HCT116 (cell line): ENCODE results near the gene NDUFS6. TPM values are rescaled to one million over a fixed set of nuclear protein-coding genes. Genes with fewer than 3 reads are reported as not detected.

Experiments
- ATAC-seq: fragments of 200-7000 bp; cut with Tn5 transposase; 2 replicates; pipeline ENCODE4 v1.9.1; 2020; ENCODE audit warnings: mild to moderate bottlenecking, moderate library complexity
- BruUV-seq: library from RNA; stranded (reverse); fragments of 400-500 nt; replicated peaks from 2 replicates; lab custom pipeline; 2021; lab: Mats Ljungman, UMichigan
- CTCF ChIA-PET: fragments of 300-600 bp; sonication (Branson Sonifier 250); formaldehyde crosslinking; loops from one replicate; lab custom pipeline; 2021; ENCODE audit warnings: antibody characterized with exemption; lab: Charles Lee
- POLR2A ChIA-PET: fragments of 300-600, 350-600 bp; sonication (Branson Sonifier 250); formaldehyde crosslinking; loops from one replicate; lab custom pipeline; 2021; ENCODE audit warnings: antibody characterized with exemption; lab: Charles Lee
- RAD21 ChIA-PET, 2 experiments: fragments of 300-600 bp; sonication (Branson Sonifier 250); formaldehyde crosslinking; loops; one replicate each; lab custom pipeline; 2023; ENCODE audit warnings: low total read pairs in 2 of 2; ENCODE audit not compliant: uncharacterized antibody in 2 of 2, unreplicated experiment in 2 of 2, low non-redundant PET in 1 of 2; lab: Charles Lee
- DNase-seq: peaks from one replicate; pipeline ENCODE4 v3.0.0-alpha.2; 2010; ENCODE audit warnings: low read depth, low spot score
- H2AFZ ChIP-seq: fragments of 200-600 bp; shearing (Covaris generic), sonication (generic); 2 replicates; pipeline ENCODE4 v1.6.1; 2017; ENCODE audit warnings: low read depth, mixed run types, mixed read lengths, antibody characterized with exemption, low read length; ENCODE audit not compliant: poor library complexity, severe bottlenecking
- H3K27ac ChIP-seq: 2 replicates; pipeline ENCODE4 v1.5.1; 2012; ENCODE audit warnings: low read depth, low read length
- H3K27me3 ChIP-seq: fragments of 200-600 bp; sonication (generic); 2 replicates; pipeline ENCODE4 v1.6.1; 2016; ENCODE audit warnings: mixed run types, low read length, mixed read lengths; ENCODE audit not compliant: insufficient read depth
- H3K36me3 ChIP-seq, 2 experiments: fragments of 200-500 bp in 1 of 2; fragments of 200-600 bp in 1 of 2; sonication (Bioruptor generic) in 1 of 2; sonication (generic) in 1 of 2; 2 replicates each; pipeline versions ENCODE4 v1.5.1 to v1.6.1; 2014 to 2016; ENCODE audit warnings: low read length in 2 of 2, inconsistent platforms in 1 of 2, mixed read lengths in 1 of 2, mixed run types in 1 of 2; ENCODE audit not compliant: insufficient read depth in 2 of 2, control insufficient read depth in 1 of 2
- H3K4me1 ChIP-seq, 2 experiments: fragments of 200-600 bp in 1 of 2; sonication (generic) in 1 of 2; 2 replicates each; pipeline versions ENCODE4 v1.5.1 to v1.6.1; 2012 to 2017; ENCODE audit warnings: low read length in 2 of 2, inconsistent platforms in 1 of 2, mild to moderate bottlenecking in 1 of 2, mixed read lengths in 1 of 2, mixed run types in 1 of 2, moderate library complexity in 1 of 2; ENCODE audit not compliant: insufficient read depth in 2 of 2, control insufficient read depth in 1 of 2
- H3K4me2 ChIP-seq: fragments of 200-600 bp; sonication (generic); 2 replicates; pipeline ENCODE4 v1.6.1; 2017; ENCODE audit warnings: mixed run types, low read length, mixed read lengths
- H3K4me3 ChIP-seq, 2 experiments: fragments of 200-600 bp in 1 of 2; sonication (generic) in 1 of 2; replicated peaks in 1 of 2; 2 replicates each; pipeline ENCODE4 v1.5.1; 2011 to 2016; ENCODE audit warnings: low read length in 2 of 2, control low read depth in 1 of 2, low read depth in 1 of 2, mild to moderate bottlenecking in 1 of 2, mixed read lengths in 1 of 2, mixed run types in 1 of 2
- H3K79me2 ChIP-seq: fragments of 200-600 bp; sonication (generic); 2 replicates; pipeline ENCODE4 v1.6.1; 2017; ENCODE audit warnings: mild to moderate bottlenecking, mixed run types, low read length, moderate library complexity, mixed read lengths; ENCODE audit not compliant: insufficient read depth
- H3K9ac ChIP-seq: fragments of 200-600 bp; sonication (generic); 2 replicates; pipeline ENCODE4 v1.6.1; 2016; ENCODE audit warnings: low read length, mixed read lengths
- H3K9me2 ChIP-seq: fragments of 200-600 bp; sonication (generic), shearing (Covaris generic); 2 replicates; pipeline ENCODE4 v1.6.1; 2017; ENCODE audit warnings: mixed run types, mild to moderate bottlenecking, moderate library complexity; ENCODE audit not compliant: insufficient read depth
- H3K9me3 ChIP-seq, 2 experiments: fragments of 200-500 bp in 1 of 2; fragments of 200-600 bp in 1 of 2; sonication (Bioruptor generic) in 1 of 2; sonication (generic) in 1 of 2; 2 replicates each; pipeline ENCODE4 v1.6.1; 2014 to 2017; ENCODE audit warnings: low read length in 2 of 2, mixed read lengths in 2 of 2, inconsistent platforms in 1 of 2, low read depth in 1 of 2, mild to moderate bottlenecking in 1 of 2, mixed run types in 1 of 2, moderate library complexity in 1 of 2; ENCODE audit not compliant: control insufficient read depth in 1 of 2, insufficient read depth in 1 of 2
- H4K20me1 ChIP-seq: fragments of 200-600 bp; sonication (generic), shearing (Covaris generic); 2 replicates; pipeline ENCODE4 v1.6.1; 2017; ENCODE audit warnings: mixed run types, mild to moderate bottlenecking, moderate library complexity; ENCODE audit not compliant: insufficient read depth
- ATF3 ChIP-seq: IDR thresholded peaks from 2 replicates; pipeline ENCODE4 v1.6.1; 2012
- CBX3 ChIP-seq: IDR thresholded peaks from 2 replicates; pipeline ENCODE4 v1.6.1; 2012; ENCODE audit warnings: low read depth
- CEBPB ChIP-seq: IDR thresholded peaks from 2 replicates; pipeline ENCODE4 v1.6.1; 2012; ENCODE audit warnings: low read depth
- CTCF ChIP-seq, 3 experiments: fragments of 200-600 bp in 1 of 3; sonication (generic) in 1 of 3; IDR thresholded peaks in 2 of 3; conservative IDR thresholded peaks in 1 of 3; 2 replicates each; pipeline ENCODE4 v1.5.1; 2012 to 2017; ENCODE audit warnings: low read depth in 2 of 3, low read length in 2 of 3, antibody characterized with exemption in 1 of 3, borderline replicate concordance in 1 of 3, control low read depth in 1 of 3, mild to moderate bottlenecking in 1 of 3, mixed read lengths in 1 of 3, mixed run types in 1 of 3, moderate library complexity in 1 of 3; ENCODE audit not compliant: insufficient read depth in 1 of 3
- ELF1 ChIP-seq: IDR thresholded peaks from 2 replicates; pipeline ENCODE4 v1.6.1; 2012; ENCODE audit warnings: low read depth, borderline replicate concordance
- EZH2 ChIP-seq: fragments of 200-600 bp; sonication (generic); IDR thresholded peaks from 2 replicates; pipeline ENCODE4 v1.6.1; 2017; ENCODE audit warnings: antibody characterized with exemption, mixed run types
- EZH2phosphoT487 ChIP-seq: fragments of 200-600 bp; IDR thresholded peaks from 2 replicates; pipeline ENCODE4 v1.6.1; 2018; ENCODE audit warnings: antibody characterized with exemption, borderline replicate concordance
- FOSL1 ChIP-seq: IDR thresholded peaks from 2 replicates; pipeline ENCODE4 v1.6.1; 2012; ENCODE audit warnings: low read depth
- JUND ChIP-seq: IDR thresholded peaks from 2 replicates; pipeline ENCODE4 v1.6.1; 2012
- MAX ChIP-seq: IDR thresholded peaks from 2 replicates; pipeline ENCODE4 v1.6.1; 2012
- POLR2A ChIP-seq: IDR thresholded peaks from 2 replicates; pipeline ENCODE4 v1.7.0; 2011; ENCODE audit warnings: borderline replicate concordance; ENCODE audit not compliant: insufficient read depth, insufficient read length; ENCODE audit errors: extremely low read depth
- POLR2AphosphoS5 ChIP-seq: IDR thresholded peaks from 2 replicates; pipeline ENCODE4 v1.6.1; 2011; ENCODE audit warnings: mild to moderate bottlenecking, low read depth, low read length, moderate library complexity
- SIN3A ChIP-seq: IDR thresholded peaks from 2 replicates; pipeline ENCODE4 v1.6.1; 2012; ENCODE audit warnings: low read depth
- SP1 ChIP-seq: IDR thresholded peaks from 2 replicates; pipeline ENCODE4 v1.6.1; 2012; ENCODE audit warnings: low read depth
- SRF ChIP-seq: IDR thresholded peaks from 2 replicates; pipeline ENCODE4 v1.6.1; 2012; ENCODE audit warnings: low read depth
- TCF7L2 ChIP-seq: IDR thresholded peaks from 2 replicates; pipeline ENCODE4 v1.7.0; 2011; ENCODE audit warnings: borderline replicate concordance, inconsistent platforms; ENCODE audit not compliant: insufficient read depth, insufficient read length; ENCODE audit errors: extremely low read depth
- YY1 ChIP-seq: IDR thresholded peaks from 2 replicates; pipeline ENCODE4 v1.6.1; 2011; ENCODE audit warnings: low read length, low read depth, moderate library complexity, mild to moderate bottlenecking; ENCODE audit not compliant: insufficient replicate concordance; ENCODE audit errors: extremely low read depth
- ZBTB33 ChIP-seq: IDR thresholded peaks from 2 replicates; pipeline ENCODE4 v1.6.1; 2011; ENCODE audit warnings: mild to moderate bottlenecking, low read length, moderate library complexity; ENCODE audit not compliant: insufficient replicate concordance; ENCODE audit errors: extremely low read depth
- ZFX ChIP-seq: fragments of 450-650 bp; IDR thresholded peaks from 2 replicates; pipeline ENCODE4 v1.6.1; 2017
- ZNF274 ChIP-seq: fragments of 200-500 bp; sonication (Bioruptor generic); IDR thresholded peaks from 2 replicates; pipeline ENCODE4 v1.6.1; 2014; ENCODE audit warnings: mild to moderate bottlenecking, low read depth, low read length, inconsistent platforms
- intact Hi-C: fragments of 100-400 bp; cut with micrococcal nuclease; formaldehyde crosslinking; loops from 2 replicates; pipeline ENCODE4 v1.10.0; 2022
- total RNA-seq: library from RNA; stranded (reverse); gene quantifications from one replicate; pipeline ENCODE4 v1.2.1, GENCODE V29; 2021; ENCODE audit not compliant: unreplicated experiment

NDUFS6 gene
- total RNA-seq, 1 experiment from 2014 or later: 43.8 TPM

DNA sequence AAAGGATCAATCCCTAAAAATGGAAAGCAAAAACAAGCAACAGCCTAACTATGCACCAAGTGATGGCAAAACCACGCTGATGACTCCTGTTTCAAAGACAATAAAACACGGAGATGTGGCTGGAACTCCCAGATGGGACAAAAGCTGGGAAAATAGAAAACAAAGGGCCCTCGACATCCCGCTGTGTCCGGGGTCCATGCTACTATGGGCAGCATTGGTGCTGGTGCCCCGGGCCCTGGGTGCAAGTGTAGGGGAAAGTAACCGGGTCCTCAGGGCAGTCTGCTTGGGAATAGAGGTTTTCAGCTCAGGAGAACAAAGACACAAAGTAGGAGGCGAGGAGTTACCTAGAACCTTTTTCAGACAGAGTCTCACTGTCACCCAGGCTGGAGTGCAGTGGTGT is 47.7 kb upstream of the NDUFS6 start:
- Histone ChIP-seq H3K36me3 (no peaks in the 10 kb centered on the region), H3K27me3 (peaks cover 9% of the 10 kb centered on the region; the same call in 1 of the 2 replicates), H3K4me1 (no peaks in the 10 kb centered on the region), H3K79me2 (no peaks in the 10 kb centered on the region), H4K20me1 (no peaks in the 10 kb centered on the region), H3K9me2 (no peaks in the 10 kb centered on the region), H3K9ac (no peak overlapping the region), H3K4me3 (no peak overlapping the region), H3K27ac (no peak overlapping the region), H3K4me2 (no peak overlapping the region), H2AFZ (no peak overlapping the region), H3K9me3 (no peaks in the 10 kb centered on the region)
- ChIA-PET RAD21 (no interaction called here), POLR2A (no interaction called here), CTCF (no interaction called here)
- no peak for DNase-seq
- no TSS peak for BruUV-seq
- no peak for ATAC-seq
- no peak for TF ChIP-seq ZFX
- TF ChIP-seq FOSL1: no peak
- no peak for TF ChIP-seq ELF1
- TF ChIP-seq POLR2A: no peak
- TF ChIP-seq TCF7L2: no peak
- TF ChIP-seq SIN3A: no peak
- TF ChIP-seq CBX3: no peak
- TF ChIP-seq EZH2: no peak
- no peak for TF ChIP-seq POLR2AphosphoS5
- no peak for TF ChIP-seq ATF3
- TF ChIP-seq MAX: no peak
- no peak for TF ChIP-seq SRF
- no peak for TF ChIP-seq EZH2phosphoT487
- no peak for TF ChIP-seq JUND
- TF ChIP-seq CTCF (IDR thresholded peaks at IDR 0.05 in 2 of 3, conservative IDR thresholded peaks at IDR 0.05 in 1 of 3; ENCODE audit: borderline replicate concordance in 1 of 3, insufficient read depth in 1 of 3, low read depth in 2 of 3, low read length in 2 of 3): no peak
- TF ChIP-seq YY1: no peak
- TF ChIP-seq SP1: no peak
- TF ChIP-seq ZBTB33: no peak
- TF ChIP-seq CEBPB: no peak
- no peak for TF ChIP-seq ZNF274
- intact Hi-C loops: no loop called here
